ENCODE measurements around the gene LIPT2. TPM values are rescaled to one million over a fixed set of nuclear protein-coding genes. Genes with fewer than 3 reads are reported as not detected.

LIPT2 gene
- total RNA-seq, 1 donor from 2014 or later, result 7.1 TPM

DNA sequence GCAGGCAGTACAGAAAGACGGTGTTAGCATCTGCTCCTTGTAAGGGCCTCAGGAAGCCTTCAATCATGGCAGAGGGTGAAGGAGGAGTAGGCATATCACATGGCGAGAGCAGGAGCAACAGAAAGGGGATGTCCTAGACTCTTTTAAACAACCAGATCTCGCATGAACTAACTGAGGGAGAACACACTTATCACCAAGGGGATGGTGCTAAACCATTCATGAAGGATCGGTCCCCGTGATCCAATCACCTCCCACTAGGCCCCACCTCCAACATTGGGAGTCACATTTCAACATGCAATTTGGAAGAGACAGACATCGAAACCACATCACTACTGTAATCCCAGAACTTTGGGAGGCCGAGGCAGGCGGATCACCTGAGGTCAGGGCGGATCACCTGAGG lies 39.9 kb upstream of the LIPT2 start:
- no peak overlapping the region for H3K4me3 ChIP-seq (ENCODE audit: low read depth, low read length)
- TF ChIP-seq, protein P1, sequence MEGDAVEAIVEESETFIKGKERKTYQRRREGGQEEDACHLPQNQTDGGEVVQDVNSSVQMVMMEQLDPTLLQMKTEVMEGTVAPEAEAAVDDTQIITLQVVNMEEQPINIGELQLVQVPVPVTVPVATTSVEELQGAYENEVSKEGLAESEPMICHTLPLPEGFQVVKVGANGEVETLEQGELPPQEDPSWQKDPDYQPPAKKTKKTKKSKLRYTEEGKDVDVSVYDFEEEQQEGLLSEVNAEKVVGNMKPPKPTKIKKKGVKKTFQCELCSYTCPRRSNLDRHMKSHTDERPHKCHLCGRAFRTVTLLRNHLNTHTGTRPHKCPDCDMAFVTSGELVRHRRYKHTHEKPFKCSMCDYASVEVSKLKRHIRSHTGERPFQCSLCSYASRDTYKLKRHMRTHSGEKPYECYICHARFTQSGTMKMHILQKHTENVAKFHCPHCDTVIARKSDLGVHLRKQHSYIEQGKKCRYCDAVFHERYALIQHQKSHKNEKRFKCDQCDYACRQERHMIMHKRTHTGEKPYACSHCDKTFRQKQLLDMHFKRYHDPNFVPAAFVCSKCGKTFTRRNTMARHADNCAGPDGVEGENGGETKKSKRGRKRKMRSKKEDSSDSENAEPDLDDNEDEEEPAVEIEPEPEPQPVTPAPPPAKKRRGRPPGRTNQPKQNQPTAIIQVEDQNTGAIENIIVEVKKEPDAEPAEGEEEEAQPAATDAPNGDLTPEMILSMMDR (conservative IDR thresholded peaks at IDR 0.05; ENCODE audit: low read depth, low read length), result no peak
- no peak for DNase-seq (ENCODE audit: low read depth)

DNA sequence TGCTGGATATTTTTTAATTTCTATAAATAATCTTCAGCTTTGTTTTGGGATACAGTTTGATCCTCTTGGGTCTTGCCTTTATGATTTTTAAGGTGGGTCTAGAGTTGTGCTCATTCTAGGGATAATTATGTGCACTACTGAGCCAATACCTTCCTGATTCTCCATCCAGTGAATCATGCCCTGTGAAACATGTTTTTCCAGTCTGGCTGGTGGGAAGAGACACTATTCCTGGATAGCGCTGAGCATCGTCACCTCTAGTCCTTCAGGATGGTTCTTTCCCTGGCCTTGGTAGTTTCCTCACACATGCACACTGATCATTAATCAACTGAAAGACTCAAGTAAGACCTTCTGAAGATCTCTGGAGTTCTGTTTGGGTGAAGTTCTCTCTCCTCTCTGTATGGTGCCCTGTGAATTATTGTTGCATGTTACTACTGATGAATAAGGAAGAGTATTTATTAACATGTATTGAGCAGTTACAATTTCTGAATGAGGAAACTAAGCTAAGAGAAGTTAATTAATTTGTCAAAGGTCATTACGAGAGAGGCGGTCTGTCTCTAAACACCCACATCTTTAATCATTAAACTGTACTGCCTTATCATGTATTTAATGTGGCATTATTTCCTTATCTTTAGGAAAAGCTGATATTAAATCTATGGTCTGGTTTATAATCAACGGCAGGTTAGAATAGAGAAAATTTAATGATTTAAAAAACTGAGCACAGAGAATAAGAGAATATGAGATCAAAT lies 39.1 kb upstream of the LIPT2 start:
- DNase-seq (ENCODE audit: low read depth), result no peak
- H3K4me3 ChIP-seq (ENCODE audit: low read depth, low read length), result no peak overlapping the region
- TF ChIP-seq, protein P1 (conservative IDR thresholded peaks at IDR 0.05; ENCODE audit: low read depth, low read length), result no peak

DNA sequence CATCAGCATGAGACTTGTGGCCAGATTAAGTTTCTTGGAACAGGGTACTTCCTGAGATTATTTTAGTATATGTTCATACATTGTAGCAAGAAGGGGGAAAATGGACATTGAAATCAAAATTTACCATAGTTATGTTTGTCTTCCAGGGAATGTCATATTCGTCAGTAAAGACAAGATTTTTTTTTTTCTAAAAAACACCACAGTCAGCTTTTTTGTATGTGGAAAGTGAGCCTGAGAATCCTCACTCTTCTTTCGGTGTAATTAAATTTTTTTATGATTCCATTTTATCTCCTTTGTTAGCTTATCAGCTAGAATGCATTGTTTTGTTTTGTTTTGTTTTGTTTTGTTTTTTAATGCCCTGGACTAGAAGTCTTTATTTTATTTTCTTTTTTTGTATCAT lies 31.5 kb upstream of the LIPT2 start:
- TF ChIP-seq, protein P1 (conservative IDR thresholded peaks at IDR 0.05; ENCODE audit: low read depth, low read length), result no peak
- H3K4me3 ChIP-seq (ENCODE audit: low read depth, low read length), result no peak overlapping the region
- DNase-seq (ENCODE audit: low read depth), result no peak

DNA sequence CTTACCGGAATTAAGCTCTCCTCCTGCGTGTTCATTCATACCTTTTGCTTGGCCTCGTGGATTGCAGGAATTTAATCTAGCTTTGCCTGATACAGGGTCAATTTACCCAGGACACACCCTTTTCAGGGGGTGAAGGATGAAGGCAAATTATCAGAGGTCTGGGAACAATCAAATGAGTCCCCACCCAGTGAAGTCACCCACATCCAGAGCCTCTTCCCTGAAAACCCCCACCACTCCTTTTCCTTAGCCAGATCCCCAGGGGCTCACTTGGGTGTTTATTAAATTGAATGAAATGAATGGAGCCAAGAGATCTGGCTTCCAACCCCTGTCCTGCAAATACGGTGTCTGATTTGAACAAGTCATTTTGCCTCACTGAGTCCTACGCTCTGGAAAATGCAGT lies 31.0 kb upstream of the LIPT2 start:
- TF ChIP-seq, protein P1 (conservative IDR thresholded peaks at IDR 0.05; ENCODE audit: low read depth, low read length), result no peak

GRCh38 chr11:74522776-74523175 lies 29.3 kb upstream of the LIPT2 start:
- TF ChIP-seq, protein P1 (conservative IDR thresholded peaks at IDR 0.05; ENCODE audit: low read depth, low read length), result no peak
- DNase-seq (ENCODE audit: low read depth), result no peak
- no peak overlapping the region for H3K4me3 ChIP-seq (ENCODE audit: low read depth, low read length)

More for the DNA sequence above, 31.0 kb upstream of the LIPT2 start:
- no peak overlapping the region for H3K4me3 ChIP-seq (ENCODE audit: low read depth, low read length)
- no peak for DNase-seq (ENCODE audit: low read depth)

- no peak overlapping the region for H3K4me3 ChIP-seq (ENCODE audit: low read depth, low read length)
- TF ChIP-seq, protein P1 (conservative IDR thresholded peaks at IDR 0.05; ENCODE audit: low read depth, low read length), result no peak
- DNase-seq (ENCODE audit: low read depth), result no peak
Measured at GRCh38 chr11:74521666-74522252, 28.2 kb upstream of the LIPT2 start.

All from epithelial cell of proximal tubule (primary cell).